GM12878 (cell line): ENCODE measurements around the gene SELPLG. TPM values are rescaled to one million over a fixed set of nuclear protein-coding genes. Genes with fewer than 3 reads are reported as not detected.

Experiments used
- ATAC-seq: fragments of 200-7000 bp; cut with Tn5 transposase; 3 replicates; pipeline ENCODE4 v1.9.1; 2020; ENCODE audit warnings: mild to moderate bottlenecking, moderate library complexity
- BruUV-seq: library from RNA; stranded (reverse); fragments of 400-500 nt; replicated peaks from 2 replicates; lab custom pipeline; 2021; lab: Mats Ljungman, UMichigan
- CTCF ChIA-PET: fragments of 300-600 bp; sonication (Branson Sonifier 250); formaldehyde crosslinking; extraction: SDS; loops from one replicate; lab custom pipeline; 2021; ENCODE audit warnings: inconsistent platforms; lab: Yijun Ruan, JAX
- POLR2A ChIA-PET: fragments of 350-600 bp; formaldehyde crosslinking; extraction: SDS; loops from one replicate; lab custom pipeline; 2021; ENCODE audit warnings: inconsistent platforms; lab: Charles Lee
- RAD21 ChIA-PET: fragments of 300-600 bp; sonication (Branson Sonifier 250); formaldehyde crosslinking; loops from one replicate; lab custom pipeline; 2023; ENCODE audit warnings: antibody characterized with exemption; ENCODE audit not compliant: unreplicated experiment; lab: Charles Lee
- SMC1A ChIA-PET: fragments of 300-600 bp; sonication (Branson Sonifier 250); formaldehyde crosslinking; loops from one replicate; lab custom pipeline; 2023; ENCODE audit not compliant: unreplicated experiment, uncharacterized antibody; lab: Charles Lee
- DNase-seq: peaks from one replicate; pipeline ENCODE4 v3.0.0-alpha.2; 2011; ENCODE audit warnings: low read depth, low spot score
- FAIRE-seq: peaks from 3 replicates; lab custom pipeline; 2011; peaks lifted over from hg19 to GRCh38; lab: Jason Lieb, UNC
- H2AFZ ChIP-seq: 2 replicates; pipeline ENCODE4 v1.6.0; 2011; ENCODE audit warnings: low read depth, low read length, control low read depth; ENCODE audit not compliant: control insufficient read depth
- H3K27ac ChIP-seq: 2 replicates; pipeline ENCODE4 v1.5.1; 2011; ENCODE audit warnings: control low read depth; ENCODE audit not compliant: control insufficient read depth, insufficient read depth
- H3K27me3 ChIP-seq, 2 experiments: replicated peaks in 1 of 2; 2 replicates each; pipeline versions ENCODE4 v1.6.0 to v1.6.1; 2011; ENCODE audit warnings: low read length in 1 of 2; ENCODE audit not compliant: control insufficient read depth in 2 of 2, insufficient read depth in 2 of 2
- H3K36me3 ChIP-seq, 2 experiments: 2 replicates each; pipeline ENCODE4 v1.5.1; 2011; ENCODE audit warnings: low read length in 1 of 2; ENCODE audit not compliant: control insufficient read depth in 2 of 2, insufficient read depth in 2 of 2
- H3K4me1 ChIP-seq: 2 replicates; pipeline ENCODE4 v1.6.1; 2011; ENCODE audit warnings: mild to moderate bottlenecking, low read length, moderate library complexity, mixed read lengths; ENCODE audit not compliant: control insufficient read depth, insufficient read depth
- H3K4me2 ChIP-seq: 2 replicates; pipeline ENCODE4 v1.6.0; 2011; ENCODE audit warnings: control low read depth; ENCODE audit not compliant: control insufficient read depth, insufficient read depth
- H3K4me3 ChIP-seq: fragments of 200-600 bp; sonication (generic); 2 replicates; pipeline ENCODE4 v1.5.1; 2016
- H3K79me2 ChIP-seq: 2 replicates; pipeline ENCODE4 v1.6.0; 2011; ENCODE audit warnings: low read length; ENCODE audit not compliant: control insufficient read depth, insufficient read depth
- H3K9ac ChIP-seq: 2 replicates; pipeline ENCODE4 v1.8.0; 2011; ENCODE audit warnings: low read length, control low read depth, mixed read lengths; ENCODE audit not compliant: control insufficient read depth, insufficient read depth
- H3K9me3 ChIP-seq: replicated peaks from 3 replicates; pipeline ENCODE4 v1.5.1; 2011; ENCODE audit warnings: mild to moderate bottlenecking, low read length; ENCODE audit not compliant: control insufficient read depth, insufficient read depth
- H4K20me1 ChIP-seq: 2 replicates; pipeline ENCODE4 v1.6.0; 2011; ENCODE audit not compliant: control insufficient read depth, insufficient read depth
- POLR2A ChIP-seq: IDR thresholded peaks from 2 replicates; pipeline ENCODE4 v1.6.1; 2011; ENCODE audit warnings: low read depth, mild to moderate bottlenecking, low read length
- SREBF1 ChIP-seq: IDR thresholded peaks from 2 replicates; pipeline ENCODE4 v1.6.1; 2012; ENCODE audit warnings: mild to moderate bottlenecking, low read length
- ZNF207 ChIP-seq: fragments of 450-650 bp; IDR thresholded peaks from 2 replicates; pipeline ENCODE4 v1.6.1; 2014; ENCODE audit warnings: antibody characterized with exemption, mild to moderate bottlenecking, borderline replicate concordance
- WGBS: methylation state at CpG from one replicate; pipeline ENCODE4 v1.1.6; 2016; ENCODE audit warnings: low lambda C conversion rate; ENCODE audit not compliant: insufficient replicate concordance, insufficient coverage; ENCODE audit errors: missing lambda C conversion rate; 5-methylcytosine and 5-hydroxymethylcytosine counted together
- in situ Hi-C: fragments of 300-500 bp; cut with MboI; formaldehyde crosslinking; loops from 9 replicates; pipeline ENCODE4 v1.14.3; 2018; ENCODE audit warnings: mixed read lengths
- intact Hi-C: fragments of 100-400 bp; cut with micrococcal nuclease; formaldehyde crosslinking; loops from one replicate; pipeline ENCODE4 v1.14.2; 2022; ENCODE audit not compliant: unreplicated experiment
- polyA plus RNA-seq, 11 experiments: library from polyadenylated mRNA; depleted of rRNA in 4 of 11; unstranded in 6 of 11; stranded (reverse) in 5 of 11; fragments of >200 nt; fragmentation: Nextera tagmentation in 4 of 11; fragmentation: Illumina TruSeq in 1 of 11; extraction: Ambion mirVana in 4 of 11; extraction: Trizol in 1 of 11; gene quantifications; 1 replicate in 1 of 11; 2 replicates in 10 of 11; pipeline versions ENCODE4 v1.2.1 to v1.2.3, GENCODE V29; 2011 to 2016; ENCODE audit warnings: inconsistent platforms in 2 of 11, missing spikeins in 2 of 11, low read depth in 1 of 11
- total RNA-seq, 4 experiments: library from RNA; depleted of rRNA in 3 of 4; stranded (reverse); fragments of >200 nt in 3 of 4; fragmentation: Illumina TruSeq in 1 of 4; extraction: Trizol in 1 of 4; gene quantifications; 2 replicates each; pipeline versions ENCODE4 v1.2.1 to v1.2.3, GENCODE V29; 2013 to 2021
- TF ChIP-seq, protein P1 (sequence below): fragments of 450-650 bp; IDR thresholded peaks from 2 replicates; pipeline ENCODE4 v1.6.1; 2017; ENCODE audit warnings: mild to moderate bottlenecking, low read depth, inconsistent platforms; ENCODE audit not compliant: poor library complexity, severe bottlenecking

SELPLG gene
- total and polyA plus RNA-seq, 10 of the 15 experiments (the other 5 are each of a cell fraction or from before 2014, with no cell fraction given) = 3.2 to 32.3 (median 23.9) TPM

DNA sequence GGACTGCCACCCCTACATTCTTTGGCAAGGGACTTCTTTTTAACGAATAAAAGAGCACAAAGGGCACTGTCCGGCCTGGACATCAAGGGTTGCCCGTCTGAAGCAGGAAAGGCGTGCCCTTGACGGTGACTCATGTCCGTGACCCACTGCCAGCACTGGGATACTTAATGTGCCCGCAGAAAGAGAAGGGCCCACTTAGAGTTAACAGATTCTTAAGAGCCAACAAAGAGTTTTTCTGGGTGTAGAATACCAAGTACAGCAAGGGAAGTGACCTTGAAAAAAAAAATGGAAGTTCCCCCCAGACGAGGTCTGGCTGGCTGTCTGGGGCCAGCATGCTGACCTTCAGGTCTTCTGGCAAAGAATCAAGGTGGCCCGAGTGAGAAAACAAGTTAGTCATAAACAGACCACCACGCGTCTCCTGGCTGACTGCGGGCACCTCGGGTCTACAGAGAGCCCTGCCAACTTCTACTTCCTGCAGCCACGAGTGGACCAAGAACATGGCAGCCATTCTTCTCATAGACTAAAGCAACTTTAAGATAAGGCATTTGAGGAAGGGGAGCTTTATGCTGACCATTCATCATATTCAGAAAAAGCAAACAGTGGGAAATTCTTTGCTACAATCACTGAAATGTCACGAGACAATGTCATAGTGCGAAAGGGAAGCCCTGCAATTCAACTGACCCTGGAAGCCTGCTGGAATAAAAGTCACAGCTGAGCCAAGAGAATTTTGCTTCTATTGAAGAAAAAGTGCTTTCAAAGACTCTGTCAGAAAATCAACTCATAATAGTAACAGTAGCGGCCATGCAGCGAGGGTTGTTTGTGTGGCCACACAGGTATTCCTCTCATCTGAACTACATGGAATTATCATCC lies 10.5 kb upstream of the SELPLG start:
- no peaks in the 10 kb centered on the region for H3K79me2 ChIP-seq
- POLR2A ChIA-PET = no interaction called here
- H3K36me3 ChIP-seq = peaks cover 16 to 30% of the 10 kb centered on the region in 2 experiments
- intact Hi-C loops = no loop called here
- FAIRE-seq (no peak), ATAC-seq (no peak), DNase-seq (no peak)
- peaks cover 30% of the 10 kb centered on the region for H3K4me1 ChIP-seq
- H2AFZ ChIP-seq = no peak overlapping the region
- no TSS peak for BruUV-seq
- no peak overlapping the region for H3K9ac ChIP-seq
- RAD21 ChIA-PET = no interaction called here
- H3K4me3 ChIP-seq = no peak overlapping the region
- in situ Hi-C loops = no loop called here
- H3K9me3 ChIP-seq = no peaks in the 10 kb centered on the region
- SMC1A ChIA-PET = interaction anchor here (1.3 to 3.3 kb wide), 2 partner anchors 9 to 306 kb away, joined by 3 to 15 read pairs; no protein-coding TSS in a partner anchor
- no peak overlapping the region for H3K4me2 ChIP-seq
- H3K27me3 ChIP-seq = no peaks in the 10 kb centered on the region
- CTCF ChIA-PET = no interaction called here
- H3K27ac ChIP-seq = no peak overlapping the region
- TF ChIP-seq, protein P1, sequence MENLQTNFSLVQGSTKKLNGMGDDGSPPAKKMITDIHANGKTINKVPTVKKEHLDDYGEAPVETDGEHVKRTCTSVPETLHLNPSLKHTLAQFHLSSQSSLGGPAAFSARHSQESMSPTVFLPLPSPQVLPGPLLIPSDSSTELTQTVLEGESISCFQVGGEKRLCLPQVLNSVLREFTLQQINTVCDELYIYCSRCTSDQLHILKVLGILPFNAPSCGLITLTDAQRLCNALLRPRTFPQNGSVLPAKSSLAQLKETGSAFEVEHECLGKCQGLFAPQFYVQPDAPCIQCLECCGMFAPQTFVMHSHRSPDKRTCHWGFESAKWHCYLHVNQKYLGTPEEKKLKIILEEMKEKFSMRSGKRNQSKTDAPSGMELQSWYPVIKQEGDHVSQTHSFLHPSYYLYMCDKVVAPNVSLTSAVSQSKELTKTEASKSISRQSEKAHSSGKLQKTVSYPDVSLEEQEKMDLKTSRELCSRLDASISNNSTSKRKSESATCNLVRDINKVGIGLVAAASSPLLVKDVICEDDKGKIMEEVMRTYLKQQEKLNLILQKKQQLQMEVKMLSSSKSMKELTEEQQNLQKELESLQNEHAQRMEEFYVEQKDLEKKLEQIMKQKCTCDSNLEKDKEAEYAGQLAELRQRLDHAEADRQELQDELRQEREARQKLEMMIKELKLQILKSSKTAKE = no peak
- TF ChIP-seq SREBF1 (no peak), POLR2A (0 out of 2 replicates have a peak, but pooled peaks have one; percentile 14), ZNF207 (no peak)
- WGBS = 91% methylated on average over 16 of the region's 18 CpGs
- H4K20me1 ChIP-seq = no peaks in the 10 kb centered on the region
